Endothelial cell (in vitro differentiated cells): ENCODE data around the gene HIGD2A. TPM values are rescaled to one million over a fixed set of nuclear protein-coding genes. Genes with fewer than 3 reads are reported as not detected.

Source experiments
- DNase-seq: peaks from one replicate; pipeline ENCODE4 v3.0.0; 2021; ENCODE audit warnings: low spot score
- H3K27ac Mint-ChIP-seq: one replicate; pipeline ENCODE4 v1.8.0; 2021; ENCODE audit warnings: mixed read lengths, inconsistent platforms; ENCODE audit not compliant: unreplicated experiment
- H3K27me3 Mint-ChIP-seq: one replicate; pipeline ENCODE4 v1.8.0; 2021; ENCODE audit warnings: mild to moderate bottlenecking, moderate library complexity, mixed read lengths, inconsistent platforms; ENCODE audit not compliant: unreplicated experiment
- H3K36me3 Mint-ChIP-seq: one replicate; pipeline ENCODE4 v1.8.0; 2021; ENCODE audit warnings: mild to moderate bottlenecking, low read depth, mixed read lengths, inconsistent platforms; ENCODE audit not compliant: unreplicated experiment
- H3K4me1 Mint-ChIP-seq: one replicate; pipeline ENCODE4 v1.8.0; 2021; ENCODE audit warnings: mild to moderate bottlenecking, mixed read lengths, inconsistent platforms; ENCODE audit not compliant: unreplicated experiment
- H3K4me3 Mint-ChIP-seq: one replicate; pipeline ENCODE4 v1.8.0; 2021; ENCODE audit warnings: mild to moderate bottlenecking, mixed read lengths, inconsistent platforms; ENCODE audit not compliant: unreplicated experiment
- H3K9me3 Mint-ChIP-seq: one replicate; pipeline ENCODE4 v1.8.0; 2021; ENCODE audit warnings: mixed read lengths, inconsistent platforms; ENCODE audit not compliant: unreplicated experiment
- microRNA-seq: library from miRNA; unstranded; fragments of <30 nt; microRNA quantifications from one replicate; pipeline ENCODE4, GENCODE V29; 2020; ENCODE audit not compliant: unreplicated experiment
- total RNA-seq: library from RNA; stranded (reverse); fragmentation: NEBNext Ultra II Directional; extraction: Animal tissue kit (Norgen Biotek cat#: 25700); gene quantifications from one replicate; pipeline ENCODE4 v1.2.1, GENCODE V29; 2021; ENCODE audit not compliant: unreplicated experiment
- TF ChIP-seq, protein P1 (sequence below): fragments of 200-600 bp; sonication (generic); IDR thresholded peaks from one replicate; pipeline ENCODE4 v1.5.0; 2021; ENCODE audit warnings: antibody characterized with exemption; ENCODE audit not compliant: unreplicated experiment

The HIGD2A gene
- total RNA-seq, 1 donor from 2014 or later, result 88.3 TPM

DNA sequence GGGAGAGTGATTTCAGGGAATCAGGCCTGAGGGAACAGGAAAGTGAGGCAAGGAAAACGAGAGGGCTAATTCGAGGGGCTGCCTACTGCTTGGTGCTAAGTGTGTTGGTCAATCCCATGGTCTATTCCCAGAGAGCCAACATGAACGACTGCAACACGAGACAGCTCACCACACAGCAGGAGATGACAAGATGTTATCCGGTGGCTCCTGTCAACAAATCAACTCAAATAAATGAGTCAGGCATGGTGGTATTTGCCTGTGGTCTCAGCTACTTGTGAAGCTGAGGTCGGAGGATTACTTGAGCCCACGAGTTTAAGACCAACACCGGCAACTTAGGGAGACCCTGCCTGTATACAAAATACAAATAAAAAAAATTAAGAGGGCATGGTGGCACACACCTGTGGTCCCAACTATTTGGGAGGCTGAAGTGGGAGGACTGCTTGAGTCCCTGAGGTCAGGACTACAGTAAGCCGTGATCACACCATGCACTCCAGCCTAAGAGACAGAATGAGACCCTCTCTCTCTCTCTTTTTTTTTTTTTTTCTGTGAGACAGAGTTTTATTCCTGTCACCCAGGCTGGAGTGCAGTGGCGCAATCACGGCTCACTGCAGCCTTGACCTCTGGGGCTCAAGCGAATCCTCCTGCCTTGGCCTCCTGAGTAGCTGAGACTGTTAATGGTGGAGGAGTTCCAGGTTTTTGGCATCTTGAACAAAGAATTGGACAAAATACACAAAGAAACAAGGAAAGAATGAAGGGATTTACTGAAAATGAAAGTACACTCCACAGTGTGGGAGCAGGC, 50.6 kb downstream of the HIGD2A start:
- H3K4me1 Mint-ChIP-seq, result no peaks in the 10 kb centered on the region
- no peak overlapping the region for H3K4me3 Mint-ChIP-seq
- DNase-seq, result no peak
- no peak overlapping the region for H3K27ac Mint-ChIP-seq
- H3K27me3 Mint-ChIP-seq, result peaks cover 2% of the 10 kb centered on the region
- TF ChIP-seq, protein P1, sequence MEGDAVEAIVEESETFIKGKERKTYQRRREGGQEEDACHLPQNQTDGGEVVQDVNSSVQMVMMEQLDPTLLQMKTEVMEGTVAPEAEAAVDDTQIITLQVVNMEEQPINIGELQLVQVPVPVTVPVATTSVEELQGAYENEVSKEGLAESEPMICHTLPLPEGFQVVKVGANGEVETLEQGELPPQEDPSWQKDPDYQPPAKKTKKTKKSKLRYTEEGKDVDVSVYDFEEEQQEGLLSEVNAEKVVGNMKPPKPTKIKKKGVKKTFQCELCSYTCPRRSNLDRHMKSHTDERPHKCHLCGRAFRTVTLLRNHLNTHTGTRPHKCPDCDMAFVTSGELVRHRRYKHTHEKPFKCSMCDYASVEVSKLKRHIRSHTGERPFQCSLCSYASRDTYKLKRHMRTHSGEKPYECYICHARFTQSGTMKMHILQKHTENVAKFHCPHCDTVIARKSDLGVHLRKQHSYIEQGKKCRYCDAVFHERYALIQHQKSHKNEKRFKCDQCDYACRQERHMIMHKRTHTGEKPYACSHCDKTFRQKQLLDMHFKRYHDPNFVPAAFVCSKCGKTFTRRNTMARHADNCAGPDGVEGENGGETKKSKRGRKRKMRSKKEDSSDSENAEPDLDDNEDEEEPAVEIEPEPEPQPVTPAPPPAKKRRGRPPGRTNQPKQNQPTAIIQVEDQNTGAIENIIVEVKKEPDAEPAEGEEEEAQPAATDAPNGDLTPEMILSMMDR, result no peak
- no peaks in the 10 kb centered on the region for H3K36me3 Mint-ChIP-seq
- H3K9me3 Mint-ChIP-seq, result no peaks in the 10 kb centered on the region

Small RNAs within 50 kb of the gene (microRNA-seq; reads per million reads assigned to microRNA genes)
- gene MIR1271, result 3.6 reads per million, percentile 42 among the genes with 10 or more reads in this experiment

Other genes starting within 250 kb of the HIGD2A start
- 17.5 TPM for gene SIMC1, start 150.3 kb upstream of the HIGD2A start, total RNA-seq
- 122 TPM for gene KIAA1191, start 27.0 kb upstream of the HIGD2A start, total RNA-seq
- 14.5 TPM for gene ARL10, start 23.3 kb upstream of the HIGD2A start, total RNA-seq
- 11.9 TPM for gene NOP16, start 153 bp upstream of the HIGD2A start, total RNA-seq
- gene CLTB, start 27.8 kb downstream of the HIGD2A start, total RNA-seq, result 35.2 TPM
- 40.6 TPM for gene FAF2, start 59.6 kb downstream of the HIGD2A start, total RNA-seq
- gene RNF44, start 148.7 kb downstream of the HIGD2A start, total RNA-seq, result 103 TPM
- gene CDHR2, start 160.6 kb downstream of the HIGD2A start, total RNA-seq, result 0.85 TPM
- gene GPRIN1, start 221.4 kb downstream of the HIGD2A start, total RNA-seq, result 3.9 TPM
- gene SNCB, start 241.8 kb downstream of the HIGD2A start, total RNA-seq, result 0.80 TPM
- gene EIF4E1B, start 241.9 kb downstream of the HIGD2A start, total RNA-seq, result 0.54 TPM